ENCODE results near the gene BAG1. TPM values are rescaled to one million over a fixed set of nuclear protein-coding genes. Genes with fewer than 3 reads are reported as not detected.
A peak's percentile ranks its signal among the peaks of the same experiment; 100 is the strongest.

BAG1 gene
- total and polyA plus RNA-seq, 2 of the 13 experiments (the other 11 are each of a cell fraction or from before 2014, with no cell fraction given): 23.1 to 59.5 TPM

- H3K36me3 ChIP-seq (replicated peaks in 1 of 2; ENCODE audit: control insufficient read depth in 1 of 2, insufficient read depth in 2 of 2, low read length in 2 of 2): peaks cover 19 to 68% of the 10 kb centered on the region in 2 experiments
- no peak overlapping the region for H3K4me2 ChIP-seq (ENCODE audit: low read depth, low read length)
- WGBS (ENCODE audit: low lambda C conversion rate): 95% methylated on average over 4 of the region's 4 CpGs
- ATAC-seq (no peak), DNase-seq (ENCODE audit: low spot score) (no peak), FAIRE-seq (no peak)
- no peaks in the 10 kb centered on the region for H3K9me3 ChIP-seq (ENCODE audit: low read length)
- no peaks in the 10 kb centered on the region for H4K20me1 ChIP-seq (ENCODE audit: insufficient read depth, low read length)
- H2AFZ ChIP-seq (ENCODE audit: low read length): no peak overlapping the region
- H3K27ac ChIP-seq (ENCODE audit: extremely low read length, insufficient read depth, low read length): no peak overlapping the region
- no peaks in the 10 kb centered on the region for H3K4me1 ChIP-seq (ENCODE audit: insufficient read depth, low read length)
- H3K79me2 ChIP-seq (ENCODE audit: insufficient read depth, low read length): no peaks in the 10 kb centered on the region
- POLR2A ChIA-PET: no interaction called here
- in situ Hi-C loops (cut with HindIII; ENCODE audit: extremely low pct_ligation_motif_present, low pct_unique_long_range_greater_than_20kb) (no loop called here), intact Hi-C loops (cut with micrococcal nuclease; ENCODE audit: unreplicated experiment) (no loop called here)
- no peak overlapping the region for H3K4me3 ChIP-seq (replicated peaks in 1 of 3; ENCODE audit: insufficient read depth in 1 of 3, low read depth in 2 of 3, low read length in 3 of 3)
- CTCF ChIA-PET (ENCODE audit: low intra/inter-chr PET ratio, low total read pairs): no interaction called here
- H3K9ac ChIP-seq (ENCODE audit: insufficient read depth, low read depth, low read length): no peak overlapping the region
- TF ChIP-seq MXI1 (IDR thresholded peaks at IDR 0.05; ENCODE audit: borderline replicate concordance, low read depth, low read length): no peak
- TF ChIP-seq RBFOX2 (IDR thresholded peaks at IDR 0.05; ENCODE audit: low read depth, low read length): 0 out of 2 replicates have a peak, but pooled peaks have one; percentile 28
- no peak for TF ChIP-seq IKZF1 (IDR thresholded peaks at IDR 0.05)
- TF ChIP-seq GLMP (CRISPR knock-in tag; IDR thresholded peaks at IDR 0.05; ENCODE audit: borderline replicate concordance): no peak
- no peak for TF ChIP-seq NPAS2 (CRISPR knock-in tag; IDR thresholded peaks at IDR 0.05; ENCODE audit: borderline replicate concordance)
- no peak for TF ChIP-seq MXD1 (CRISPR knock-in tag; IDR thresholded peaks at IDR 0.05)
- no peak for TF ChIP-seq ZNF768 (CRISPR knock-in tag; IDR thresholded peaks at IDR 0.05)
- BruUV-seq (replicated peaks): no TSS peak
- no peaks in the 10 kb centered on the region for H3K27me3 ChIP-seq (ENCODE audit: control insufficient read depth in 1 of 2, insufficient read depth in 2 of 2, low read length in 2 of 2)
Observed at GRCh38 chr9:33277484-33277883, 13.0 kb upstream of the BAG1 start.

- peaks cover 2% of the 10 kb centered on the region for H3K79me2 ChIP-seq (ENCODE audit: insufficient read depth, low read length)
- H3K4me2 ChIP-seq (ENCODE audit: low read depth, low read length): no peak overlapping the region
- H3K4me3 ChIP-seq (replicated peaks in 1 of 3; ENCODE audit: insufficient read depth in 1 of 3, low read depth in 2 of 3, low read length in 3 of 3): no peak overlapping the region
- ChIA-PET POLR2A (no interaction called here), CTCF (ENCODE audit: low intra/inter-chr PET ratio, low total read pairs) (no interaction called here)
- DNase-seq (ENCODE audit: low spot score) (no peak), ATAC-seq (no peak), FAIRE-seq (no peak)
- H3K9ac ChIP-seq (ENCODE audit: insufficient read depth, low read depth, low read length): no peak overlapping the region
- peaks cover 22 to 75% of the 10 kb centered on the region in 2 experiments for H3K36me3 ChIP-seq (replicated peaks in 1 of 2; ENCODE audit: control insufficient read depth in 1 of 2, insufficient read depth in 2 of 2, low read length in 2 of 2)
- WGBS (ENCODE audit: low lambda C conversion rate): 98% methylated on average over 2 of the region's 2 CpGs
- intact Hi-C loops (cut with micrococcal nuclease; ENCODE audit: unreplicated experiment) (no loop called here), in situ Hi-C loops (cut with HindIII; ENCODE audit: extremely low pct_ligation_motif_present, low pct_unique_long_range_greater_than_20kb) (no loop called here)
- no TSS peak for BruUV-seq (replicated peaks)
- H3K27ac ChIP-seq (ENCODE audit: extremely low read length, insufficient read depth, low read length): no peak overlapping the region
- H3K9me3 ChIP-seq (ENCODE audit: low read length): no peaks in the 10 kb centered on the region
- no peaks in the 10 kb centered on the region for H4K20me1 ChIP-seq (ENCODE audit: insufficient read depth, low read length)
- H2AFZ ChIP-seq (ENCODE audit: low read length): no peak overlapping the region
- no peaks in the 10 kb centered on the region for H3K27me3 ChIP-seq (ENCODE audit: control insufficient read depth in 1 of 2, insufficient read depth in 2 of 2, low read length in 2 of 2)
- H3K4me1 ChIP-seq (ENCODE audit: insufficient read depth, low read length): no peaks in the 10 kb centered on the region
- TF ChIP-seq HOMEZ (CRISPR knock-in tag; IDR thresholded peaks at IDR 0.05; ENCODE audit: low read depth) (no peak), HDAC2 (CRISPR knock-in tag; IDR thresholded peaks at IDR 0.05) (no peak), TGIF2 (CRISPR knock-in tag; IDR thresholded peaks at IDR 0.05) (no peak), NR2F2 (IDR thresholded peaks at IDR 0.05; ENCODE audit: borderline replicate concordance, low read depth) (no peak), JUNB (CRISPR knock-in tag; IDR thresholded peaks at IDR 0.05; ENCODE audit: borderline replicate concordance) (no peak), NFIC (IDR thresholded peaks at IDR 0.05; ENCODE audit: low read length) (no peak), MXD3 (CRISPR knock-in tag; IDR thresholded peaks at IDR 0.05) (no peak), DR1 (CRISPR knock-in tag; IDR thresholded peaks at IDR 0.05) (no peak)
Observed at GRCh38 chr9:33273972-33274328, 9.4 kb upstream of the BAG1 start.

Measured in HepG2 (cell line).